GM18505 (cell line): ENCODE measurements around the gene DRAXIN.

ENCODE experiments used
- ATAC-seq: cut with Tn5 transposase; IDR thresholded peaks from one replicate; pipeline ENCODE4 v1.9.1; 2021; ENCODE audit not compliant: unreplicated experiment
- POLR2A ChIP-seq: IDR thresholded peaks from 4 replicates; pipeline ENCODE4 v1.6.1; 2011; ENCODE audit warnings: borderline replicate concordance; ENCODE audit not compliant: insufficient read depth, insufficient read length; ENCODE audit errors: extremely low read depth

Gene DRAXIN

GRCh38 chr1:11735854-11736745 lies 44.6 kb downstream of the DRAXIN start, which contains the start of gene AGTRAP:
Gene AGTRAP, plus strand, starts transcription at chr1:11736136. Its CDS starts 73 bp downstream, at chr1:11736209.
- peak; percentile 45 for TF ChIP-seq POLR2A
- ATAC-seq: no peak

GRCh38 chr1:11736746-11737639 lies 45.5 kb downstream of the DRAXIN start:
- ATAC-seq: no peak
- no peak for TF ChIP-seq POLR2A

- ATAC-seq: no peak
- TF ChIP-seq POLR2A: no peak
Observed at GRCh38 chr1:11738096-11738495, 46.6 kb downstream of the DRAXIN start.

- no peak for TF ChIP-seq POLR2A
- ATAC-seq: no peak
Observed at GRCh38 chr1:11738783-11739182, 47.3 kb downstream of the DRAXIN start.

GRCh38 chr1:11740258-11741192 lies 49.0 kb downstream of the DRAXIN start:
- no peak for ATAC-seq
- TF ChIP-seq POLR2A: no peak

GRCh38 chr1:11741482-11741881 lies 50.0 kb downstream of the DRAXIN start:
- no peak for ATAC-seq

GRCh38 chr1:11741919-11742558 lies 50.5 kb downstream of the DRAXIN start:
- ATAC-seq: no peak
- TF ChIP-seq POLR2A: no peak

More at GRCh38 chr1:11741482-11741881, 50.0 kb downstream of the DRAXIN start:
- TF ChIP-seq POLR2A: no peak

- no peak for ATAC-seq
- TF ChIP-seq POLR2A: no peak
Observed at GRCh38 chr1:11744287-11744686, 52.8 kb downstream of the DRAXIN start.

- no peak for ATAC-seq
- TF ChIP-seq POLR2A: no peak
Observed at GRCh38 chr1:11746092-11746491, 54.6 kb downstream of the DRAXIN start.

- no peak for ATAC-seq
- no peak for TF ChIP-seq POLR2A
Observed at GRCh38 chr1:11746795-11747487, 55.4 kb downstream of the DRAXIN start.

GRCh38 chr1:11748294-11749202 lies 57.0 kb downstream of the DRAXIN start:
- TF ChIP-seq POLR2A: no peak
- ATAC-seq: no peak

- ATAC-seq: no peak
- TF ChIP-seq POLR2A: no peak
Observed at GRCh38 chr1:11749203-11749689, 57.7 kb downstream of the DRAXIN start.
